Measurements from ENCODE around the gene SMG1.
"Not testable (repeated sequence)": the region's sequence is repeated elsewhere in the genome, so short reads cannot be mapped to it uniquely, and the experiment has no call there.

SMG1 gene

DNA sequence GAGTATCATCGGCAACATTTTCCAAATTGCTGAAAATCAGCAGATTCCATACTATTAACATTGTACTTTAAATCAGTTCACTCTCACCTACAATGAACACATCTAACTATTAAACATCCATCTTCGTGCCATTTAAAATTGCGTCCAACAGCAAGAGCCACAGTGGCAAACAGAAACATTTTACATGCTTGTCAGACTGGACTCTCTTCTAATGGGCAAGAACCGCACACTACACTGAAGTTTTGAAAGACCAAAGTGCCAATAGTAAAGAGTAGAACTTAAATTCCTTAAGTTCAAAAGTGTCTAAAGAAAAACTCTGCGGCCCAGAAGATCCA, 136.7 kb downstream of the SMG1 start:
- CTCF ChIA-PET: interaction anchor here (0.9 to 11.2 kb wide), 2 partner anchors 14 to 179 kb away, joined by 3 to 90 read pairs; partner anchors contain the start of gene ARL6IP1
- POLR2A ChIA-PET: interaction anchor here (8.7 kb wide), 1 partner anchor 11 kb away, joined by 99 read pairs; the partner anchor contains the start of gene ARL6IP1
- TF ChIP-seq, protein P1, sequence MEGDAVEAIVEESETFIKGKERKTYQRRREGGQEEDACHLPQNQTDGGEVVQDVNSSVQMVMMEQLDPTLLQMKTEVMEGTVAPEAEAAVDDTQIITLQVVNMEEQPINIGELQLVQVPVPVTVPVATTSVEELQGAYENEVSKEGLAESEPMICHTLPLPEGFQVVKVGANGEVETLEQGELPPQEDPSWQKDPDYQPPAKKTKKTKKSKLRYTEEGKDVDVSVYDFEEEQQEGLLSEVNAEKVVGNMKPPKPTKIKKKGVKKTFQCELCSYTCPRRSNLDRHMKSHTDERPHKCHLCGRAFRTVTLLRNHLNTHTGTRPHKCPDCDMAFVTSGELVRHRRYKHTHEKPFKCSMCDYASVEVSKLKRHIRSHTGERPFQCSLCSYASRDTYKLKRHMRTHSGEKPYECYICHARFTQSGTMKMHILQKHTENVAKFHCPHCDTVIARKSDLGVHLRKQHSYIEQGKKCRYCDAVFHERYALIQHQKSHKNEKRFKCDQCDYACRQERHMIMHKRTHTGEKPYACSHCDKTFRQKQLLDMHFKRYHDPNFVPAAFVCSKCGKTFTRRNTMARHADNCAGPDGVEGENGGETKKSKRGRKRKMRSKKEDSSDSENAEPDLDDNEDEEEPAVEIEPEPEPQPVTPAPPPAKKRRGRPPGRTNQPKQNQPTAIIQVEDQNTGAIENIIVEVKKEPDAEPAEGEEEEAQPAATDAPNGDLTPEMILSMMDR (IDR thresholded peaks at IDR 0.05; ENCODE audit: insufficient read depth, low read length, missing control alignments): no peak

DNA sequence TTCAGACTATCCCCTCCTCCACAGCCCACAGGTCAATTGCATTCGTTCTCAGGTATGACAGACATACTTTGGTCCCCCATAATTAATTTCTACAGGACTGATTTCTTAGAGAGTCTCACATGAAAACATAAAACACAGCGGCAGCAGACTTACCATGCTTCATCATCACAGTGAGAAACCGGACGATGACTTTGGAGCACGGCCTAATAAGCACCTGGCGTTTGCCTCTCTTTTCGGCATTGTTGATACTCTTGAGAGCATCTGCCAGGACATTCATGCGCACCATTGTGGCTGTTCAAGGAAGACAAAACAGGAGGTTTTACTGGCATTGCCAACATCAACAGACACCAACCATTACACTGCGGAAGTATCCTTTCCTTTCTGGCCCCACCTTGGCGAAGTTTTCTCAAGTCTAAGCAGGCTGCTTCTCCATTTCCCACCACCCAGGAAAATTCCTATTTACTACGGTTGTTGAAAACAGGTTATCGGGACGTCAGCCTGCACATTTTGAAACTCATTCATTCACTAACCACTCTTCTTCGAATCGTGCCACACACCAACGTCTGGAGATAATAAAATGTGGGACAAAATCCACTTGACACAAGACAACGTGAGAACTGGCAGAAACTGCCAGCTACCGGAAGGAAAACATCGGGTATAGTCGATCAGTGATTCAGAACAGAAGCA, 137.2 kb downstream of the SMG1 start:
- TF ChIP-seq, protein P1 (IDR thresholded peaks at IDR 0.05; ENCODE audit: insufficient read depth, low read length, missing control alignments): no peak
- no peak for DNase-seq (ENCODE audit: low read depth, low spot score)
- CTCF ChIA-PET: interaction anchor here (0.9 to 11.2 kb wide), 2 partner anchors 14 to 180 kb away, joined by 3 to 90 read pairs; partner anchors contain the start of gene ARL6IP1

More for the DNA sequence above, 136.7 kb downstream of the SMG1 start:
- DNase-seq (ENCODE audit: low read depth, low spot score): no peak
- H3K4me3 ChIP-seq (ENCODE audit: low read depth, low read length): peak overlapping the region; percentile 97

GRCh38 chr16:18784917-18785623, 141.1 kb downstream of the SMG1 start:
- no peak for DNase-seq (ENCODE audit: low read depth, low spot score)
- no peak overlapping the region for H3K4me3 ChIP-seq (ENCODE audit: low read depth, low read length)
- TF ChIP-seq, protein P1 (IDR thresholded peaks at IDR 0.05; ENCODE audit: insufficient read depth, low read length, missing control alignments): no peak
- ChIA-PET CTCF (interaction anchor here (1.2 to 11.2 kb wide), 3 partner anchors 14 to 18 kb away, joined by 3 to 90 read pairs (median 10); partner anchors contain the start of gene ARL6IP1), POLR2A (interaction anchor here (0.6 to 8.7 kb wide), 2 partner anchors 15 to 23 kb away, joined by 3 to 99 read pairs; partner anchors contain the start of gene ARL6IP1)

More for the DNA sequence above, 137.2 kb downstream of the SMG1 start:
- peak overlapping the region; percentile 97 for H3K4me3 ChIP-seq (ENCODE audit: low read depth, low read length)
- POLR2A ChIA-PET: interaction anchor here (8.7 kb wide), 1 partner anchor 11 kb away, joined by 99 read pairs; the partner anchor contains the start of gene ARL6IP1

DNA sequence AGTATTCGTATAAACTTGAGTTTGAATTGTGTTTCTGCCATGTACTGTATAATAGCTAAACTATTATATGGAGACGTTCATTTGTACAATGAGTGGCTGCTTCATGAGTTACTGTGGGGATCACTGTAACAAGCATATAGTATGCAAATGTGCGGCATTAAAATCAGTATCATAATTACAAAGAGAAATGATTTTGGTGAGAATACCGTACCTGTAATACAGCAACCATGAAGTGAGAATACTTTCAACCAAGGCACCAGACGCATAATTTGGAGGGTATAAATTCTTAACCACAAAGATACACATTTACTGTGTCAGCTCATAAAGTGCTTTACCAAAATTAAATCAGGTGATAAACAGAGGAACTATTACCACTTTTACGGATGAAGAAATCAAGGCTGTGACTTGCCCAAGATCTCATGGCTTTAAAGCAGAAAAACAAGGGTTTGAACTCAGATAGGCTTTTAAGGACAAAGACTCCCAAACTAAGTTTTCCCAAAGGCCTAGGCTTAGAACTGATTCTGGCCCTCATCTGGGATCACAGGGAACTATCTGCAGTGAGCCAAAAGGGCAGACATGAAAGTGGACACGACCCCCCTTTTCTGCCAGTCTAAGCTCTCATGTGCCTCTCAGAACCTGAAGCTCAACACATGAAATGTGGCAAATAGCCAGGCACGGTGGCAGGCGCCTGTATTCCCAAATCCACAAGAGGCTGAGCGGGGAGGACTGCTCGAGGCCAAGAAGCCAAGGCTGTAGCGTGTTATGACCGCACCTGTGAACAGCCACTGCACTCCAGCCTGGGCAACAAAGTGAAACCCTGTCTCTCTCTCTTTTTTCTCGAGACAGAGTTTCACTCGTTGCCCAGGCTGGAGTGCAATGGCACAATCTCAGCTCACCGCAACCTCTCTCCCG, 142.5 kb downstream of the SMG1 start:
- ChIA-PET POLR2A (no interaction called here), CTCF (interaction anchor here (2.5 kb wide), 1 partner anchor 18 kb away, joined by 10 read pairs; the partner anchor contains the start of gene ARL6IP1)
- no peak overlapping the region for H3K4me3 ChIP-seq (ENCODE audit: low read depth, low read length)
- no peak for DNase-seq (ENCODE audit: low read depth, low spot score)
- TF ChIP-seq, protein P1 (IDR thresholded peaks at IDR 0.05; ENCODE audit: insufficient read depth, low read length, missing control alignments): no peak

GRCh38 chr16:18782697-18783429, 143.3 kb downstream of the SMG1 start:
- no peak for DNase-seq (ENCODE audit: low read depth, low spot score)
- H3K4me3 ChIP-seq (ENCODE audit: low read depth, low read length): no peak overlapping the region
- CTCF ChIA-PET: interaction anchor here (2.5 kb wide), 1 partner anchor 18 kb away, joined by 10 read pairs; the partner anchor contains the start of gene ARL6IP1
- TF ChIP-seq, protein P1 (IDR thresholded peaks at IDR 0.05; ENCODE audit: insufficient read depth, low read length, missing control alignments): no peak
- POLR2A ChIA-PET: no interaction called here

DNA sequence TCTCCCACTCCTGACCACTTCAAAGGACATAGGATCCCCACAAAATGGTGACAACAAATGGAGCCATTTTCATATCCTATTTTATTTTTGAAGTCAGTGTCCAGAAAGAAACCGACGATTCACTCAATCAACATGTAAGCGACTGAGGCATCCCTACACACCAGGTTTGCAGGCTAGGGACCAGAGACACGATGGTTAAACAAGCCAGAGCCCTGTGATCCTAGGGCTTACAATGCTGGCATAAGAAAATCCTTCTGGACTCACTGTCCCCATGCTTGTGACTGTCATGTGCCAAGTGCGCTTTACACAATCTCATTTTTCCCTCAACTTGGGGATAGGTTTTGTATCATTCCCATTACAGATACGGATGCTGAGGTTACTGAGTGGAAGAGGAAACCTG, 145.0 kb downstream of the SMG1 start:
- DNase-seq (ENCODE audit: low read depth, low spot score); POLR2A ChIA-PET; CTCF ChIA-PET; H3K4me3 ChIP-seq (ENCODE audit: low read depth, low read length): not testable (repeated sequence)

DNA sequence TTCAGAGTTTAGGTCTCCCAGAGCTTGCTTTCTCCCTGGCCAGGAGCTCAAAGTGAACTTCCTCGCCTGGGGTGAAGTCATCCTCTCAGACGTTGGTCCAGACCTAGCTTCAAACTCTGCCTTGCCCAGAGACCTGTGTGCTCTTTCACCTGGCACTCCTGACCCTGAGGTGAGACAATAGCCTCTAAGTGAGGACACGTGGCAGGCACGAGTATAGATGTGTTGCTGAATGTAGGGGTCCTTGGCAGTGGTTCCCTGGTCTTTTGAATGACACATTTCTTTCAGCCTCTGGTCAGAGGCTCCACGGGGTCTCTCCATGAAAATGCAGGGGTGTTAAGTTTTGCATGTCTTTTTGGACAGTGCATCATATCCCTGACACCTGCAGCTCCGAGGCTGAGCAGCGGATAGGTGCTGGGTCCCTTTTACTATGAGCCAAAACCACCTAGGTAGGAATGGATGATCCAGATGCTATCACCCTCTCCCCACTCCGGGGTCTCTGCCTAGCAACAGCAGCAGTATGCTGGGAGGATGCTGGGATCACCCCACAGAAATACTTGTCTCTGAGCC, 145.7 kb downstream of the SMG1 start:
- H3K4me3 ChIP-seq (ENCODE audit: low read depth, low read length); CTCF ChIA-PET; DNase-seq (ENCODE audit: low read depth, low spot score); POLR2A ChIA-PET: not testable (repeated sequence)

DNA sequence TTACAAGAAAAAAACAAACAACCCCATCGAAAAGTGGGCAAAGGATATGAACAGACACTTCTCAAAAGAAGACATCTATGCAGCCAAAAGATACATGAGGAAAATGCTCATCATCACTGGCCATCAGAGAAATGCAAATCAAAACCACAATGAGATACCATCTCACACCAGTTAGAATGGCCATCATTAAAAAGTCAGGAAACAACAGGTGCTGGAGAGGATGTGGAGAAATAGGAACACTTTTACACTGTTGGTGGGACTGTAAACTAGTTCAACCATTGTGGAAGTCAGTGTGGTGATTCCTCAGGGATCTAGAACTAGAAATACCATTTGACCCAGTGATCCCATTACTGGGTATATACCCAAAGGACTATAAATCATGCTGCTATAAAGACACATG, 148.5 kb downstream of the SMG1 start:
- H3K4me3 ChIP-seq (ENCODE audit: low read depth, low read length); CTCF ChIA-PET; DNase-seq (ENCODE audit: low read depth, low spot score); POLR2A ChIA-PET: not testable (repeated sequence)

DNA sequence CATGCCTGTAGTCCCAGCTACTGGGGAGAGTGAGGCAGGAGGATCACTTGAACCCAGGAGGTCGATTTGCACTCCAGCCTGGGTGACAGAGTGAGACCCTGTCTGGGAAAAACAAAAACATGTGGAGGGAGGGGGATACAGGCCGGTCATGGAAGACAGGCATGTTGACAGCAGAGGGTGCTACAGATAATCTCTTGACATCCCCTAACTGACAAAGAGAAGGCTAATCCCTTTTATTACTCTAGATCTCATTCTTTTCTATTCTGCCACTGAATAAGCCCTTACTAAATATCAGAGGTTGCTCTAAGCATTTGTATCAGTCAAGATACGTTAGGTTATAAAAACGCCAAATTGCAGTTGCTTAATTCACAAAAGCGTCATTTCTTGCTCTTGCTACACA, 149.9 kb downstream of the SMG1 start:
- POLR2A ChIA-PET; CTCF ChIA-PET; H3K4me3 ChIP-seq (ENCODE audit: low read depth, low read length); DNase-seq (ENCODE audit: low read depth, low spot score): not testable (repeated sequence)
